GM19043 (cell line): Measurements from ENCODE around the gene MYRIP.

Source experiments
- ATAC-seq: cut with Tn5 transposase; IDR thresholded peaks from one replicate; pipeline ENCODE4 v1.9.1; 2021; ENCODE audit warnings: low read depth; ENCODE audit not compliant: unreplicated experiment

The MYRIP gene

GRCh38 chr3:40169983-40170382 lies 360.6 kb downstream of the MYRIP start:
- peak; percentile 43 for ATAC-seq

GRCh38 chr3:40170395-40170794 lies 361.0 kb downstream of the MYRIP start:
- ATAC-seq: peak; percentile 96

GRCh38 chr3:40172560-40172959 lies 363.2 kb downstream of the MYRIP start:
- no peak for ATAC-seq

- ATAC-seq: no peak
These were observed 363.9 kb downstream of the MYRIP start for GRCh38 chr3:40173227-40173721.

- no peak for ATAC-seq
These were observed 368.7 kb downstream of the MYRIP start for GRCh38 chr3:40178012-40178594.

GRCh38 chr3:40179016-40179415 lies 369.6 kb downstream of the MYRIP start:
- ATAC-seq: peak; percentile 68

GRCh38 chr3:40181182-40181581 lies 371.8 kb downstream of the MYRIP start:
- ATAC-seq: no peak

- peak; percentile 47 for ATAC-seq
These were observed 375.8 kb downstream of the MYRIP start for GRCh38 chr3:40185029-40185695.

- no peak for ATAC-seq
These were observed 377.1 kb downstream of the MYRIP start for GRCh38 chr3:40186508-40186907.

GRCh38 chr3:40187945-40188344 lies 378.5 kb downstream of the MYRIP start:
- ATAC-seq: peak; percentile 82

- no peak for ATAC-seq
These were observed 379.7 kb downstream of the MYRIP start for GRCh38 chr3:40189118-40189517.

- no peak for ATAC-seq
These were observed 380.6 kb downstream of the MYRIP start for GRCh38 chr3:40190056-40190455.

GRCh38 chr3:40191251-40191650 lies 381.8 kb downstream of the MYRIP start:
- no peak for ATAC-seq

GRCh38 chr3:40191850-40192448 lies 382.5 kb downstream of the MYRIP start:
- ATAC-seq: no peak

GRCh38 chr3:40192628-40193027 lies 383.2 kb downstream of the MYRIP start:
- no peak for ATAC-seq

- no peak for ATAC-seq
These were observed 387.6 kb downstream of the MYRIP start for GRCh38 chr3:40196966-40197365.

GRCh38 chr3:40200692-40201316 lies 391.4 kb downstream of the MYRIP start:
- ATAC-seq: no peak

- no peak for ATAC-seq
These were observed 392.4 kb downstream of the MYRIP start for GRCh38 chr3:40201770-40202169.

GRCh38 chr3:40206522-40206921 lies 397.1 kb downstream of the MYRIP start:
- no peak for ATAC-seq

- ATAC-seq: no peak
These were observed 398.4 kb downstream of the MYRIP start for GRCh38 chr3:40207796-40208195.

GRCh38 chr3:40208251-40208650 lies 398.8 kb downstream of the MYRIP start:
- ATAC-seq: no peak
